EH (cell line): ENCODE results near the gene FBN1.

Source experiments
- DNase-seq: peaks from one replicate; pipeline ENCODE4 v3.0.0-alpha.2; 2015; ENCODE audit warnings: low read depth

FBN1 gene

GRCh38 chr15:48581219-48581618 is 64.3 kb downstream of the FBN1 start:
- DNase-seq: peak; percentile 43

GRCh38 chr15:48580736-48581135 is 64.8 kb downstream of the FBN1 start:
- DNase-seq: no peak

- DNase-seq: peak; percentile 32
These were observed 65.4 kb downstream of the FBN1 start for GRCh38 chr15:48579945-48580671.

GRCh38 chr15:48578965-48579364 is 66.5 kb downstream of the FBN1 start:
- DNase-seq: no peak

GRCh38 chr15:48577469-48577868 is 68.0 kb downstream of the FBN1 start:
- DNase-seq: peak; percentile 73

- no peak for DNase-seq
These were observed 71.3 kb downstream of the FBN1 start for GRCh38 chr15:48574187-48574586.

GRCh38 chr15:48573780-48574179 is 71.7 kb downstream of the FBN1 start:
- no peak for DNase-seq

- DNase-seq: no peak
These were observed 72.7 kb downstream of the FBN1 start for GRCh38 chr15:48572823-48573222.

- no peak for DNase-seq
These were observed 74.0 kb downstream of the FBN1 start for GRCh38 chr15:48571510-48571909.

GRCh38 chr15:48570822-48571221 is 74.7 kb downstream of the FBN1 start:
- no peak for DNase-seq

GRCh38 chr15:48569591-48570302 is 75.8 kb downstream of the FBN1 start:
- no peak for DNase-seq

- DNase-seq: peak; percentile 83
These were observed 78.8 kb downstream of the FBN1 start for GRCh38 chr15:48566668-48567067.

GRCh38 chr15:48565560-48566482 is 79.7 kb downstream of the FBN1 start:
- DNase-seq: peak; percentile 92

- DNase-seq: no peak
These were observed 80.8 kb downstream of the FBN1 start for GRCh38 chr15:48564690-48565089.

GRCh38 chr15:48563934-48564333 is 81.6 kb downstream of the FBN1 start:
- DNase-seq: no peak

GRCh38 chr15:48560321-48561051 is 85.0 kb downstream of the FBN1 start:
- no peak for DNase-seq

GRCh38 chr15:48559285-48559684 is 86.2 kb downstream of the FBN1 start:
- peak; percentile 96 for DNase-seq

GRCh38 chr15:48558226-48558625 is 87.3 kb downstream of the FBN1 start:
- no peak for DNase-seq

GRCh38 chr15:48557335-48557734 is 88.2 kb downstream of the FBN1 start:
- DNase-seq: no peak

- DNase-seq: peak; percentile 47
These were observed 89.2 kb downstream of the FBN1 start for GRCh38 chr15:48556159-48556897.

GRCh38 chr15:48555241-48555881 is 90.1 kb downstream of the FBN1 start:
- DNase-seq: peak; percentile 94
